Upper lobe of left lung (tissue), 4 donors: ENCODE results near the gene MIER3.

Source experiments
- EP300 ChIP-seq, 4 donors: sonication (generic); formaldehyde crosslinking; IDR thresholded peaks; one replicate each; pipeline ENCODE4 v1.5.1; 2017; ENCODE audit warnings: antibody characterized with exemption in 4 of 4, control low read depth in 2 of 4
- POLR2AphosphoS5 ChIP-seq, 2 donors: sonication (generic); formaldehyde crosslinking; IDR thresholded peaks; one replicate each; pipeline ENCODE4 v1.5.1; 2017; ENCODE audit warnings: antibody characterized with exemption in 2 of 2
- TF ChIP-seq, protein P1 (sequence below), 6 experiments: fragments of 450-650 bp in 4 of 6; fragments of 200-600 bp in 2 of 6; sonication (generic) in 2 of 6; IDR thresholded peaks; one replicate each; pipeline ENCODE4 v1.5.1; 2016 to 2019; ENCODE audit warnings: antibody characterized with exemption in 6 of 6

DNA sequence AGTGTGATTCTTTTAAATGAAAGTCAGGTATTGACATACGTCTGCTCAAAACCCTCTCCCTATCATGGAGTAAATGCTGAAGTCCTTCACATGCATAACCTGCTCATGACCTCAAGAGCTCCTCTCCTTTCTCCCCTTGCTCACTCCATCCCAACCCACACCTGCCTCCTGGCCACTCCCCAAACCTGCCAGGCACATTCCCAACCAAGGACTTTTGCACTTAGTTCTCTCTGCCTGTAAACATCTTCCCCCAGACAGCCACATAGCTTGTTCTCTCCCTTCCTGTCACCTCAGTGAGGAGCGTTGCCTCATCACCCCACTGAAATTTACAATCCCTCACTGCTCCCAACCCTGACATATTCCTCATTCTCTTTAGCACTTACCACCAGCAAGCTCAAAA is 33.9 kb downstream of the MIER3 start:
- TF ChIP-seq, protein P1, sequence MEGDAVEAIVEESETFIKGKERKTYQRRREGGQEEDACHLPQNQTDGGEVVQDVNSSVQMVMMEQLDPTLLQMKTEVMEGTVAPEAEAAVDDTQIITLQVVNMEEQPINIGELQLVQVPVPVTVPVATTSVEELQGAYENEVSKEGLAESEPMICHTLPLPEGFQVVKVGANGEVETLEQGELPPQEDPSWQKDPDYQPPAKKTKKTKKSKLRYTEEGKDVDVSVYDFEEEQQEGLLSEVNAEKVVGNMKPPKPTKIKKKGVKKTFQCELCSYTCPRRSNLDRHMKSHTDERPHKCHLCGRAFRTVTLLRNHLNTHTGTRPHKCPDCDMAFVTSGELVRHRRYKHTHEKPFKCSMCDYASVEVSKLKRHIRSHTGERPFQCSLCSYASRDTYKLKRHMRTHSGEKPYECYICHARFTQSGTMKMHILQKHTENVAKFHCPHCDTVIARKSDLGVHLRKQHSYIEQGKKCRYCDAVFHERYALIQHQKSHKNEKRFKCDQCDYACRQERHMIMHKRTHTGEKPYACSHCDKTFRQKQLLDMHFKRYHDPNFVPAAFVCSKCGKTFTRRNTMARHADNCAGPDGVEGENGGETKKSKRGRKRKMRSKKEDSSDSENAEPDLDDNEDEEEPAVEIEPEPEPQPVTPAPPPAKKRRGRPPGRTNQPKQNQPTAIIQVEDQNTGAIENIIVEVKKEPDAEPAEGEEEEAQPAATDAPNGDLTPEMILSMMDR (IDR thresholded peaks at IDR 0.05): no peak
- TF ChIP-seq POLR2AphosphoS5 (IDR thresholded peaks at IDR 0.05) (no peak), EP300 (IDR thresholded peaks at IDR 0.05) (no peak)
